NCI-H82 treated with DMSO at 0.1 percent for 48 hours (cell line): Measurements from ENCODE around the gene GPR153.
"Not testable (repeated sequence)": the region's sequence is repeated elsewhere in the genome, so short reads cannot be mapped to it uniquely, and the experiment has no call there.

Source experiments
- DNase-seq: peaks from one replicate; lab custom pipeline; 2025; ENCODE audit not compliant: unreplicated experiment; lab: John Stamatoyannopoulos, UW

GPR153 gene

DNA sequence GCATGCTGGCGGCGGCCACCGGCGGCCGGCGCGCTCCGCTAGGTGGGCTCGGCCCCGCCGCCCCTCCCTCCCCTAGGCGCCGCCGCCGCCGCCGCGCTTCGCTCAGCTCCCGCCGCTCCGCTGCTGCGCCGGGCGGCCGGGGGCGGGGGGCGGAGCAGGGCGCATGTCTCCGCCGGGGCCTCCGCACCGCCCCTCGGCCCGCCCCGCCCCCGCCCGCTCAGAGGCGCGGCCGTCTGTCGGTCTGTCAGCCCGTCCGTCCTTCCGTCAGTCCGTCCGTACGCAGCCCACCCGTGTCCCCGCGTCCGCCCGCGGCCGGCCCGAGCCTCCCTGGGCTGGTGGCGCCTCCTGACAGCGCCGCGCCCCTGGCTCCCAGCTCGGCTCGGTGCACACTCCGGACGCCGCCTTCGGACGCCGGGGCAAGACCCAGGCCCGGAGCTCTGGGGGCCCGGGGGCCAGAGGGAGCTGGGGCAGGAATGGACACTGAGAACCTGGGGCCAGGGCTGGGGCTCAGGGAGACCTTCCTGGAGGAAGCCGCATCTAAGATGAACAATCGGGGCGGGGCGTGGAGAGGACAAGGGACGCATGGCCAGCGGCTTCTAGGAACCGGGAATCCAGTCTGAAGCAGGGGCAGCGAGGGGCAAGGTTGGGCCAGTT lies at the start of gene GPR153:
Gene GPR153, minus strand, starts transcription at position 138 of the 654 bp plus-strand sequence. CDS start 6,193 bp downstream, outside the sequence.
- no peak for DNase-seq

DNA sequence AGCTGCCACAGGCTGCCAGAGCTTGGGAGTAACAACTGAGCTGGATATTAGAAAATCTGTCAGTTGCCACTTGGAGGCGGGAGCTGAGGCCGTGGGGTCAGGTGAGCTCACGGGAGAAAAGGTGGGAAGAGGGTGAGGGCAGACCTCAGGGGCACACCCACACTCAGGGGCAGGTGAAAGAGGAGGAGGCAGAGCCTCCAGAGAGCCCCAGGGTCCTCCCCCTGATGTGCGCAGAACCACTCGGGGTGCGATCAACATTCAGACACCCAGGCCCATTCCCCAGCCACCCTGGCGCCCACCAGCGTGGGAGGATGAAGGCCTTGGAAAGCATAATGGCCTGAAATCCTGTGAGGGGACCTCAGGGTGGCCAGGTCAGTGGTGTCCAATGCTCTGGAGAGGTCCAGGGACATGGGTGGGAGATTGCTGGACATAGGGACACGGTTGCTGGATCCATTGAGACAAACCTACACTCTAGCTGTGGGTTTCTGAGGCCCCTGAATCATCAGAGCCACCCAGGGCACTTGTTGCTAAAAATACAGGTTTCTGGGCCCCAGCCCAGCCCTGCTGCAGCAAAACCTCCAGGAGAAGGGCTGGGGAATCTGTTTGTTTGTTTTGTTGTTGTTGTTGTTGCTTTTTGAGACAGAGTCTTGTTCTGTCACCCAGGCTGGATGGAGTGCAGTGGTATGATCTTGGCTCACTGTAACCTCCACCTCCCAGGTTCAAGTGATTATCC lies 49.4 kb upstream of the GPR153 start:
- DNase-seq = no peak

DNA sequence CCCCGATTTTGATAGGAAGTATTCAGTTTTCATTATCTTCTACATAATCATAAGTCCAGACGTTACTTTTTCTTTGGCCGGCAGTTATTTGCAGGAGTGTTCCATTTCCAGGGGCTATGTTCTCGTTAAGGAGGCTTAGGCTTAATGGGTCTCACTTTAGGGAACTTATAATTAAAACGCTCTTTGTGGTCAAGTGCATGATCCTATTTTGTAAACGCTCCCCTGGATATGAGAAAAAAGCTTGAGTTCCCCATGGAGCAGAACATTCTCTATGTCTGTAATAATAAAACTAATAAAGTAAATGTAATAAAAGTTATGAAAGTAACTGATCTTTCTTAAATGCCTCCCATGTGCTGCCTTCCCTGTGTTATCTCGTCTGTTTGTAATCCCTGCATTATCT lies 48.7 kb upstream of the GPR153 start:
- DNase-seq = peak; percentile 44

DNA sequence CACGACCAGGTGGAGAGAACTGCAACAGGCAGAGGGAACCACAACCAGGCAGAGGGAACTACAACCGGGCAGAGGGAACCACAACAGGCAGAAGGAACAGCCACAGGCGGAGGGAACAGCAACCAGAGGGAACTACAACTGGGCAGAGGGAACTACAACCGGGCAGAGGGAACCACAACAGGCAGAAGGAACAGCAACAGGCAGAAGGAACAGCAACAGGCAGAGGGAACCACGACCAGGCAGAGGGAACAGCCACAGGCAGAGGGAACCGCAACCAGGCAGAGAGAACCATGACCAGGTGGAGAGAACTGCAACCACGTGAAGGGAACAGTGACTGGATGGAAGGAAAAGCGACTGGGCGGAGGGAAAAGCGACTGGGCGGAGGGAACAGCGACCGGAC lies 47.6 kb upstream of the GPR153 start:
- no peak for DNase-seq

DNA sequence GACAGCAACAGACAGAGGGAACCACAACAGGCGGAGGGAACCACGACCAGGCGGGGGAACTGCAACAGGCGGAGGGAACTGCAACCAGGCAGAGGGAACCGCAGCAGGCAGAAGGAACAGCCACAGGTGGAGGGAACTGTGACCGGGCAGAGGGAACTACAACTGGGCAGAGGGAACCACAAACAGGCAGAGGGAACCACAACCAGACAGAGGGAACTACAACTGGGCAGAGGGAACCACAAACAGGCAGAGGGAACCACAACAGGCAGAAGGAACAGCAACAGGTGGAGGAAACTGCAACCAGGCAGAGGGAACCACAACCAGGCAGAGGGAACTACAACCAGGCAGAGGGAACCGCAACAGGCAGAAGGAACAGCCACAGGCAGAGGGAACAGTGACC lies 46.8 kb upstream of the GPR153 start:
- DNase-seq = not testable (repeated sequence)

DNA sequence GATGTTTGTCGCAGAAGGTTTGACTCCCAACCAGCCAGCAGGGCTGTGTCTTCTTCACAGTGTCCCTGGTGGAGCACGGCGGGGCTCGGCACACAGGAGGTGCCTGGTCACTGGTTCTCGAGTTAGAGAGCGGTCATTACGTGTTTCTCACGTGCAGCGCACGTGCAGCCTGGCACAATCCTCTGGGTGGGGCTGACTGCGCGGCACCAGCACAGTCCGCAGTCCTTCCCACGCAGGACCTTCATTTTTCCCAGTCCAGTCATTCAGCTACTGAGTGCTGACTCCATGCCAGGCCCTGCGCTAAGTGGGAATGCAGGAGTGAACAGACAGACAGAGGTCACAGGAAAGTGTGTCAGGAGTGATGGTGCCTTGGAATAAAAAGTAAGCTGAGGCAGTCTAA lies 46.2 kb upstream of the GPR153 start:
- no peak for DNase-seq

DNA sequence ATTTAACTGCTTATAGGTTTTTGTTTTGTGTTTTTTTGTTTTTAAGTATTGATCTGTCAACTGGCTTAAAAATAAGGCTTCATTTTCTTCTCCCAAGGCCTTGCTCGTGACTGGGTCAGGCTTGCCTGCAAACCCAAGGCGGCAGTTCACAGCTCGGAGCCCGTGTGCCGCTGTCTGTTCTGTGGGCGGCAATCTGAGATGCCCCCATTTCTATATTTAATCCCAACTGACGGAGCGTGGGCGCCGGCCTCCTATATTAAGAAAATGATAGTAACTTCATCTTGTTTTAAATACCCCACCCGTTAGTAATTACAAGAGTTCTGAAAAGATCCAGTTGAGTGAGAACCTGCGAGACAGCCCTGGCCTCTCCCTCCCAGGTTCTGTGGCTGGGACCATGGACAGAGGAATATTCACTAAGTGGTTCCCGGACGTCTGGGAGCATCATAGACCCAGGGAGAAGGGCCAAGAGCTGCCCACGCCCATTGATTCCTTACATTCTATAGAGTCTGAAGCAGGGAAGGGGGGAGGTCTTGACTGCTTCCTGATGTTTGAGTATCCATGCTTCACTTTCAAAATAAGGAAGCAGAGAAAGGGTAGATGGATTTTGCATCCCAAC lies 42.6 kb upstream of the GPR153 start:
- no peak for DNase-seq

DNA sequence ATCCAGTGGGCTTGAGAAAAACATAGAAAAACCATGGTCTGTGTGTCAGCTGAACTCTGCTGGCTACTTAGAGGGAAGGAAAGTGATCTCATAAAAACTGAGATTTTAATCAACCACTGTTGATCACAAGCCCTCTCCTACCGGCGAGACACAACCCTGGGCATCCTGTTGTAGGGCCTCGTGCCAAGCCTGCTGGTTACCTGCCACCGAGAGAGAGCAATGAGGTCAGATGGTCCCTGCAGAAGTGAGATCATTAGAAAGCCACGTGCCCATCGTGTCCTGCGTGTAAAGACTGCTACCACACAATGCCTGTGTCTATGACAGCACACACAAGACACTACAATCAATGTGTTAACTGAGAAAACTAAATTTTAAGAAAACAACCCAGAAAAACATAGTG lies 41.7 kb upstream of the GPR153 start:
- no peak for DNase-seq

DNA sequence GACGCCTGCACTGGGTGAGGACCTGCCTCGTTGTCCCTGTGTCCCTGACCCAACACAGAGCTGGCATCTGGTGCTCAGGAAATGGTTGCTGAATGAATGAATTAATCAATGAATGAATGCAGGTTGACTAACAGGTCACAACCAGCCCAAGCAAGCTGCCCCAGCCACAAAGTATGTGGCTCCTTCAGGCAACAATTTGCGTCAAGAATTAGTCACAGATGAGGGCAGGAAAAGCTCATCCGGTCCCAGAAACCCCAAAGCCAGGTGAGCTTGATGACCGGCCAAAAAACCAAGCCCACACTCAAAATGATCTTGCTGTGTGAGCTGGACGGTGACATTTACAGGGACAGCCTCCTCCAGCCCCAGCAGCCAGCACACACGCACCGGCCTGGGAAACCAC lies 40.6 kb upstream of the GPR153 start:
- no peak for DNase-seq

DNA sequence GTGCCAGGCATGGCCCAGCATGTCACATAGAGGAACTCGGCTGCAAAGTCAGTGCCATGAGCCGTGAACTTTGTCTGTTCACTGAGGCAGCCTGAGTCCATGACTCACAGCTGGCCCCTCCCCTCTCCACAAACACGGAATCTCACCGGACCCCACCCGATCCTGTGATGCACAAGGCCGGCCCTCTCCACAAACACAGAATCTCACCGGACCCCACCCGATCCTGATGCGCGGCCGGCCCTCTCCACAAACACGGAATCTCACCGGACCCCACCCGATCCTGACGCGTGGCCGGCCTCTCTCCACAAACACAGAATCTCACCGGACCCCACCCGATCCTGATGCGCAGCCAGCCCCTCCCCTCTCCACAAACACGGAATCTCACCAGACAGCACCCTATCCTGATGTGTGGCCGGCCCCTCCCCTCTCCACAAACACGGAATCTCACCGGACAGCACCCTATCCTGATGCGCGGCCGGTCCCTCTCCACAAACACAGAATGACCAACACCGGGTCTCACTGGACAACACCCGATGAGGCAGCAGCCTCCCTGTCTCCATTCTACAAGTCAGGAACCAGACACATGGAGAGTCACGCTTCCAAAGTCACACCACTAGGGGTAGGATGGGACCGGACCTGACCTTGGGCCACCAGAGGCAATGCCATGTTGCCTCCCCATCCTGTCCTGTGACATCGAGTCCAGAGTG lies 39.6 kb upstream of the GPR153 start:
- no peak for DNase-seq

DNA sequence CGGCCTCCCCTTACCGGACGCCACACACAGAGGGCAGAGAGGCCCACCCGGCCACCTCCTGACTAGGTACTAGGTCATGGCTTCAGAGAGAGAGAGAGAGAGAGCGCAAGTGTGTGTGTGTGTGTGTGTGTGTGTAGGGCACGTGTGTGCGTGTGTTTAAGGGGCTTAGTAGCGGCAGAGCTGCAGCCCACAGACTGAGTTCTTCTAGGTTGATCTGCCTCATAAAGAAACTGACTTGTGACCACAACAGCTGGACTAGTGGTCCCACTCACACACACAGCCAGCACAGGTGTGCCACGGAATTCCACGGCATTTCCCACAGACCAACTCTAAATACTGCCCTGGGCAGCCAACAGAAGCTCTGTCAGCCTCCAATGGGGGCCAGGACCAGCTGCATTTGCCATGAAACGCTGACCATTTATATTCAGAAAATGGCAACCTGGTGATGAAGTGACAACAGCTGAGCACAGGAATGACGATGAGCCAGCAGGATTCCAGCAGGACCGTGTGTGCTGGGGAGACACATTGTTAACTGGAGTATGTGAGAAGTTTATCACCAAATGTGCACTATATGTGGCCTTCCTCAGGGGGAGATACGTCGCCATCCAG lies 38.8 kb upstream of the GPR153 start:
- DNase-seq = peak; percentile 63

DNA sequence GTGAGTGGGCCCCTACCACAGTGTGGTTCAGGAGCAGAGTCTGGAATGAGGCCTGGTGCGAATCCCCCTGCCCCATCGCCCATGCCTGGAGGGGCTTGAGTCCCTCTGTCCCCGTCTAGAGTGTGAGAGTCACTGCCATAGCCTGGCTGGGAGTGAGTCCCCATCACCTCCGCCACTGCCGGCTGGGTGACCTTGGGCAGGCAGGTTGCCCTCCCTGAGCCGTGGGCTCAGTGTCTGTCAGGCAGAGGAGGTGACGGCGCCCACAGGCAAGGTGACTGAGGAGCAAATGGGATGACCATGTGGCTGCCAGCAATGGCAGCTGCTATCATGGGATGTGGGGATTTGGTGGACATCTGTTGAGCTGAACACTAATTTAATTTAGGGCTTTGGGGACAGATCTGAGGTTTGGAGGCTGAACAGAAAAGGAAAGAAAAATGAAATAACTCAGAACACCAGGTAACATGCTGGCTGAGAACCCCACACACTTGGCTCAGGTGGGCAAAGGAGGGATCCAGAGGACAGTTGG lies 38.1 kb upstream of the GPR153 start:
- peak; percentile 92 for DNase-seq

DNA sequence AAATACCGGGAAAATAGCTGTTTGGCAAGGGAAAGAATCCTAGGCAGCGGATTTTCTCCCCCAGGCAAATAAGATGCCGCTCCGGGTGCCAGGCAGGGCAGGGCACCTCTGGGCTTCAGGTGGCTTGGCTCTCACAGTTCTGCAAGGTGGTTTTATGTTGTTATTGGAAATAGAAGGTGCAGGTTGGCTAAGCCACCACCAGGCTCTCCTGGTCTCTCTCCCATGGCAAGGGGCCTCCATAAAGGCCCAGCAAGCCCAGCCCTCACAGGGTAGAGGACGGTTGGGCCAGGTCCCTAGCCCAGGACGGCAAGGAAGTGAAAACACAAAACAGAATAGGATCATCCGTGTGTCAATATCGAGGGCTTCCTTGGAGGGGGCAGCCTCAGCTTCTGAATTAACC lies 37.6 kb upstream of the GPR153 start:
- DNase-seq = no peak

DNA sequence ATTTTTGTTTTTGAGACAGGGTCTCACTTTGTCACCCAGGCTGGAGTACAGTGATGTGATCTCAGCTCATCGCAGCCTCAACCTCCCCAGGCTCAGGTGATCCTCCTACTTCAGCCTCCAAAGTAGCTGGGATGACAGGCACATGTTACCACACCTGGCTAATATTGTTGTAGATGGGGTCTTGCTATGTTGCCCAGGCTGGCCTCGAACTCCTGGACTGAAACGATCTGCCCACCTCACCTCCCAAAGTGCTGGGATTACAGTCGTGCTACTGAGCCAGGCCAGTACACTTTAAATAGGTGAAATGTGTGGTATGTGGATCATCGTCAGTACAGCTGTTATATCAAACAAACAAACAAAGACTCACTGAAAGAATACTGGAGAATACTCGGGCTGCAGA lies 35.0 kb upstream of the GPR153 start:
- no peak for DNase-seq

DNA sequence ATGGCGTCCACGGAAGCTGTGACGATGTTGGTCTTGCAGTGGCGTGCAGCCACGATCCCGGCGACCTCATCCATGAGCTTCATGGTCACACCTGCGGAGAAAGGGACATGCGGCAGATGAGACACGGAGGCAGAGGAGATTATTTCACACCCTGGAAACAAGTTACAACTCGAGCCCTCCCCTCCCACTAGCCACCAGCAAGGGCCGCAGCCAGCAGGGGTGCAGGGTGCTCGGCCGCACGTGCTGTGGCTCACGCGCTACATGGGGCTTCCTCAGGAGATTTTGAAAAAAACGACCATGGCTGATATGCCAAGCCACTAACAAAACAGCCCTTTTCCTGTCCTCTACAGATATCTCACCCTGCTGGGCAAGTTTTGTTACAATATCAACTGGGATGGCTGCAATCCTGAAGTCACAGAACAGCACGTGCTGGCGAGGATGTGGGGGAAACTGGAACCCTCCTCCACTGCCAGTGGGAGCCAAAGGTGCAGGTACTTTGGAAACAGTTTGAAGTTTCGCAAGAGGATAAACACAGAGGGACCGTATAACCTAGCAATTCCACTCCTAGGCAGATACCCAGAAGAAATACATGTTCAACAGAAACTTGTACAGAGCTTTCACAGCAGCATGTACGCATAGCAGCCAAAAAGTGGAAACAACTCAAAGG lies 34.1 kb upstream of the GPR153 start:
- DNase-seq = no peak

DNA sequence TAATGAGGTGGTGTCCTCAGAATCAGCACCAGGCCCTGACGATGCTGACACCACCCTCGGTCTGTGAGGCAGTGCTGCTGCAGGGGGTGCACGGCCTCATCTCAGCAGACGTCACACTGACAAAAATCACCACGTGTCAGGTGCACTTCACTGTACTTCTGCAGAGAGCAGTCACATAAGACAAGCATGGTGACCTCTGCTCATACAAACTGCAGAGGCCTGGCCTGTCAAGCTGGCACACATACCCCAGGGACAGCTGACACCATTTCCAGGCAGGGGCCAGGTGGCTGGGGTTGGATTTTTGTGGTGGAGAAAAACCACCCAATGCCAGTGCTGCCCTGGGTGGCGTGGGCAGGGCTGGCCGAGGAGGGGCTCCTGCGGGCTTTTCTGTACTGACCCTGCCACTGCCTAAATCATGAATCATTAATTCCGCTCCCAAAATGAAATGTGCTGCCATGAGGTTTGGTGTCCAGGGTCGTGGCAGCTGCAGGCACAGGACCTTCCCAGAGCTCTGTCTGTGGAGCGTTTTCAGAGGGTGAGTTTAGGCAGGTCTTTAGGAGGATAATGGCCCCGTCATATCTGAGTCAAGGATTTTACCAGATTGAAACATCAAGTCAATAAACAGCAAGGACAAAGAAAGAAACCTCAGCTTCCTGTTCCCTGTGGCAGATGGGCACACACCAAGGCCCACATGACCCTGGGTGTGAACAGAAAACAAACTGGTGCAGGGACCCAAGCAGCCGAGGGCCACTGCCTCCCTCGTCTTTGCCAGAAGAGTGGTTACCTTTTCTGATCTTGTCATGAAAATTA lies 33.4 kb upstream of the GPR153 start:
- no peak for DNase-seq

DNA sequence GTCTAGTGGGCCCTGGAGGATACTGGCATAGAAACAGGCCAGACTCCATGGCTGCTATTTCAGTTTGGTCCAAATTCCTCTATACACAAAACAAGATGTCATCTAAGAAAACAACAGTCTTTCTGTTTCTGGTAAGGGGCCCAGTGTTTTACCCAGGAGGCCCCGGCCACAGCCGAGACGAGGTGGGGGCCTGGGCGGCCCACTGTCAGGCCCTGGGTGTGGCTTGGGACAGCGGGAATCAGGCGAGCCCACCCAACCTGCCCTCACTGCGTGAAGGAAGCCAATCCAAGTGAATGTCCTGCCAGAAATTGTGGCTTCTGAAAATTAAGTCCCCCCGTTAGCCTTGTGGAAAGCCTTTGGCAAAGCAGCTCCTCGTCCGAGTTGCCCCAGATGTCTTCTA lies 31.2 kb upstream of the GPR153 start:
- no peak for DNase-seq

DNA sequence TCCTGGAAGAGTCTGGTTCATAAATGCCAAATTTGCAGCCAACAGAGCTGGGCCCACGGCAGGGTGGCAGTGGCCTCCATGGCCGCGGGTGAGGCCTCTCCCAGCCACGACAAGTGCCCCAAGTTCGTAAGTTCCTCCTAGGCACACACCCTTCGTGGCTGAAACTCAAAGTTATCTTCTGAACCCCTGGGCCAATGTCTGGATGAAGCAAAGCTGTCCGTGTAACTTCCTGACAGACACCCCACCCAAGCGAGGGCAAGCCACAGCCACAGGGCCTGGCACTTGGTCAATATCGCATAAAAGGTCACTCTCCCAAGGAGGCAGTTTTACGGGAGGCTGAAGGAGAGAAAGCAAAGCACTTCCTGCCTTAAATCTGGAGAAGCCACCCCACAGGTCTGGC lies 27.8 kb upstream of the GPR153 start:
- no peak for DNase-seq

DNA sequence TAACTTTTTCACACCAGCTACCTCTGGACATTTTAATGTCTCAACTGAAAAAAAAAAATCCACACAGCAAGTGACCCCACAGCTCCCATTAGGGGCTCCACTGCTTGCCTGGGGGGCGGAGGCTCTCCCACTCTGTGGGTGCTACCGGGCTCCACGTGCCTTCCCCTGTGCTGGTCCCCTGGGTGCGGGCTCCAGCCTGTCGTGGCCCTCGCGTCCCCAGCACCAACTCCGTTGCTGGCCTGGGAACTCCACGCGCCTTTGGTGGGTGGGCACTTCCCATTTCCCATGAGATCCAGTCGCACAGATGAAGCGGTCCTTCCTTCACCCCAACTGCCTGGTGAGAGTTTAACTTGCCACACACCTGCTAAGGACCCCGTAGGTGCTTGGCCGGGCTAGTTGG lies 27.1 kb upstream of the GPR153 start:
- DNase-seq = no peak

DNA sequence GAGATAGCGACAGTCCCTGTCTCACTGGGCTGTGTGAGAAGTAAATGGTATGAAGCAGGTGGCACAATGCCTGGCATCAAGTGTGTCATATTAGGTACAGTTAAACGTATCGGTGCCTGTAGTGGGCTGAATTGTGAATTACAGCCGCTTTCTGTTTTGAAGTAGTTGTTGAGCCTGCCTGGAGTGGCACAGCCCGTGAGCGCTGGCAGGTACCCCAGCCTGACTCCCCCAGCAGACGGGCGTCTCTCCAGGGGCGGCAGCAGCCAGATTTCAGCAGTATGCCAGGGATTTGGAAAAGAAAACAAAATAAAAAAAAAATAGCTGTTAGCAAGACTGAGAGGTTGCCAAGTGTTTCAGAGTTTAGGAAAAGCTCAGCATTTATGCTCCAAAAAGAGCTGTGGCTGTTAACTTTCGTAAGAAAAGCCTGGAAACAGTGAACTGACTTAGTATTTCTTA lies 26.6 kb upstream of the GPR153 start:
- no peak for DNase-seq
